Bronchial epithelial cell (primary cell): ENCODE data around the gene FLYWCH1. TPM values are rescaled to one million over a fixed set of nuclear protein-coding genes. Genes with fewer than 3 reads are reported as not detected.

Experiments used
- DNase-seq: peaks from one replicate; pipeline ENCODE4 v3.0.0-alpha.2; 2010; ENCODE audit warnings: low read depth
- FAIRE-seq: peaks from 2 replicates; lab custom pipeline; 2011; peaks lifted over from hg19 to GRCh38; lab: Jason Lieb, UNC
- H3K27me3 ChIP-seq: 2 replicates; pipeline ENCODE4 v1.5.1; 2011; ENCODE audit warnings: low read length; ENCODE audit not compliant: control insufficient read depth, insufficient read depth
- H3K36me3 ChIP-seq: 2 replicates; pipeline ENCODE4 v1.5.1; 2011; ENCODE audit warnings: low read length; ENCODE audit not compliant: control insufficient read depth, insufficient read depth
- H3K4me3 ChIP-seq: 2 replicates; pipeline ENCODE4 v1.5.1; 2011; ENCODE audit warnings: mild to moderate bottlenecking, low read depth, low read length, control low read depth
- total RNA-seq: library from RNA; depleted of rRNA; stranded (reverse); fragments of >200 nt; gene quantifications from 2 replicates; pipeline ENCODE4 v1.2.1, GENCODE V29; 2014
- TF ChIP-seq, protein P1 (sequence below): IDR thresholded peaks from 2 replicates; pipeline ENCODE4 v1.5.1; 2011; ENCODE audit warnings: mild to moderate bottlenecking, moderate library complexity, low read length, control low read depth, inconsistent platforms; ENCODE audit not compliant: insufficient read depth, severe bottlenecking

FLYWCH1 gene
- total RNA-seq, 1 donor from 2014 or later, result 41.9 TPM

DNA sequence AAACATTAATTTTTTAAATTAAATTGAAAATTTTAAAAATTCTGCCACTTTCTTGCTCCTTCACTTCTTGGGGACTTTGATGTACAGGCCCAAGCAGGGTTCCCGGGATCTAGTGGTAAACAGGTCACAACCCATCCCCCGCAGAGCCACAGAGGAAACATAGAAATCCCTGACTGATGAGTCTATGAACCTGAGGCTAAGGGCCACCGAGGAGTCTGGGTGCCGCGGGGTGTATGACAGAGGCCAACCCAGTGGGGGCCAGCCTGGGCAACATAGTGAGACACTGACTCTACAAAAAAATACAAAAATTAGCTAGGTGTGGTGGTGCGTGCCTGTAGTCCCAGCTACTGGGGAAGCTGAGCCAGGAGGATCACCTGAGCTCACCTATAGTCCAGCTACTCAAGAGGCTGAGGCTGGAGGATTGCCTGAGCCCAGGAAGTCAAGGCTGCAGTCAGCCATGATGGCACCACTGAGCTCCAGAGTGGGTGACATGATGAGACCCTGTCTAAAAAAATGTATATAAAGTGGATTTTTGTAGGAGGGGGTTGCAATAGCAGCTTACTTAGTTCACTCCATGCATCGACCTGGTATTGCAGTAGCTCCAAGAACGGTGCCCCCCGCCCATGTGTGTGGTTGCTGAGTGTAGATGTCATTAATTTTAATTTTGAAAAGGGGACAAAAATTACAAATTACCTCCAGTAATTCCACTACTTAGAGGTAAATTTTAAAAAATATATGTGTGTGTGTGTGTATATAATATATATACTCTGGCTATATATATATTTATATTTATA lies 9.2 kb upstream of the FLYWCH1 start:
- peaks cover 3% of the 10 kb centered on the region for H3K36me3 ChIP-seq
- no peak for FAIRE-seq
- no peak overlapping the region for H3K4me3 ChIP-seq
- TF ChIP-seq, protein P1, sequence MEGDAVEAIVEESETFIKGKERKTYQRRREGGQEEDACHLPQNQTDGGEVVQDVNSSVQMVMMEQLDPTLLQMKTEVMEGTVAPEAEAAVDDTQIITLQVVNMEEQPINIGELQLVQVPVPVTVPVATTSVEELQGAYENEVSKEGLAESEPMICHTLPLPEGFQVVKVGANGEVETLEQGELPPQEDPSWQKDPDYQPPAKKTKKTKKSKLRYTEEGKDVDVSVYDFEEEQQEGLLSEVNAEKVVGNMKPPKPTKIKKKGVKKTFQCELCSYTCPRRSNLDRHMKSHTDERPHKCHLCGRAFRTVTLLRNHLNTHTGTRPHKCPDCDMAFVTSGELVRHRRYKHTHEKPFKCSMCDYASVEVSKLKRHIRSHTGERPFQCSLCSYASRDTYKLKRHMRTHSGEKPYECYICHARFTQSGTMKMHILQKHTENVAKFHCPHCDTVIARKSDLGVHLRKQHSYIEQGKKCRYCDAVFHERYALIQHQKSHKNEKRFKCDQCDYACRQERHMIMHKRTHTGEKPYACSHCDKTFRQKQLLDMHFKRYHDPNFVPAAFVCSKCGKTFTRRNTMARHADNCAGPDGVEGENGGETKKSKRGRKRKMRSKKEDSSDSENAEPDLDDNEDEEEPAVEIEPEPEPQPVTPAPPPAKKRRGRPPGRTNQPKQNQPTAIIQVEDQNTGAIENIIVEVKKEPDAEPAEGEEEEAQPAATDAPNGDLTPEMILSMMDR, result no peak
- no peak for DNase-seq
- no peaks in the 10 kb centered on the region for H3K27me3 ChIP-seq

DNA sequence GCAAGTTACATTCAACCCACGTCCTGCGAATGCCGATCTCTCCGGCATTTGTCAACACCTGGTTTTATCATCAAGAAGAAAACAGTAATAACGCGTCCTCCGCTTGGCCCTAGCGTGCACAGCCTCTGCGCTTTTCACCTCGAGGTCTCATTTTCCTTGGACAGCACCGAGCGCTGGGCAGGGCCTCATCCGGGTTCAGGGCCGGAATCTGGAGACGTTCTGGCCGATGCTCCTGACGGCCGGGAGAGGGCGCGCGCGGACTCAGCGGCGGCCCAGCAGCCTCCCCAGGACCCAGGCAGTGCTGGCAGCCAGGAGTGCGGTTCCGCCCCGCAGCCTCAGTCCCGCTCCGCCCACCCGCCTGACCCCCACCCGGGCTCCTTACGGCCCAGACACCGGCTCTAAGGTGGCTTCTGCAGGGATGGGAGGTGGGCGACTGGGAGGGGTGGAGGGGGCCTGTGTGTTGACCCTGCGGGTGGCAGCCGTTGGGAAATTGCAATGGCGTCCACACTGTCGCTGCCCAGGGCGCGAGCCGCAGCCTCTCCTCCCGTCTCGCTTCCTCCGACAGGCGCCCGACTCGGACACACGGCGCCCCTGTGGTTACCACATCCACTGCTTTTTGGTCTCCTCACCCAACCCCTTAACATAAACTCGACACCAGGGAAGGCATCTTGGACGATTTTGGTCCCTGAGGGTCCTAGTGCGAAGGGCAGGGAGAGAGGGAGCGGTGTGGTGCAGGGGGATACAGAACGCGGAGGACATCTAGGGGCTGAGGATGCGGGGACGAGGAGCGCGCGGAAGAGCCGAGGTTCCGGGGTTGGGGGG lies 7.4 kb upstream of the FLYWCH1 start:
- H3K36me3 ChIP-seq, result peaks cover 2% of the 10 kb centered on the region
- no peak for FAIRE-seq
- TF ChIP-seq, protein P1, result peak; percentile 95
- peak; percentile 56 for DNase-seq
- no peaks in the 10 kb centered on the region for H3K27me3 ChIP-seq
- H3K4me3 ChIP-seq, result peak overlapping the region; percentile 62

DNA sequence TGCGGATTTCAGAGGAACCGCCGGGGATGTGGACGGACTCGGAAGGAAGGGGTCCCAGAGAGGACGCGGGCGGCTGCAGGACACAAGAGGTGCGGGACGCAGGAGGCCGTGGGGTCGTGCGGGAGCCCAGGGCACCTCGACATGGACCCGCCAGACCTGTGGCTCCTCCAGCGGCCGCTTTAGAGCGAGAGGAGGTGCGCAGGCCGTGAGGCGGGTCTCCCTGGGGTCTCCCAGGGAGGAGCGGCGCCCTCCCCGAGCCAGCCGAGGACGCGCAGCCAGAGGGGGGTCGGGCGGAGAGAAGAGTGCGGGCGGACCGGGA lies 6.8 kb upstream of the FLYWCH1 start:
- FAIRE-seq (no peak), DNase-seq (no peak)
- peak overlapping the region; percentile 62 for H3K4me3 ChIP-seq
- no peaks in the 10 kb centered on the region for H3K27me3 ChIP-seq
- TF ChIP-seq, protein P1, result no peak
- H3K36me3 ChIP-seq, result no peaks in the 10 kb centered on the region

DNA sequence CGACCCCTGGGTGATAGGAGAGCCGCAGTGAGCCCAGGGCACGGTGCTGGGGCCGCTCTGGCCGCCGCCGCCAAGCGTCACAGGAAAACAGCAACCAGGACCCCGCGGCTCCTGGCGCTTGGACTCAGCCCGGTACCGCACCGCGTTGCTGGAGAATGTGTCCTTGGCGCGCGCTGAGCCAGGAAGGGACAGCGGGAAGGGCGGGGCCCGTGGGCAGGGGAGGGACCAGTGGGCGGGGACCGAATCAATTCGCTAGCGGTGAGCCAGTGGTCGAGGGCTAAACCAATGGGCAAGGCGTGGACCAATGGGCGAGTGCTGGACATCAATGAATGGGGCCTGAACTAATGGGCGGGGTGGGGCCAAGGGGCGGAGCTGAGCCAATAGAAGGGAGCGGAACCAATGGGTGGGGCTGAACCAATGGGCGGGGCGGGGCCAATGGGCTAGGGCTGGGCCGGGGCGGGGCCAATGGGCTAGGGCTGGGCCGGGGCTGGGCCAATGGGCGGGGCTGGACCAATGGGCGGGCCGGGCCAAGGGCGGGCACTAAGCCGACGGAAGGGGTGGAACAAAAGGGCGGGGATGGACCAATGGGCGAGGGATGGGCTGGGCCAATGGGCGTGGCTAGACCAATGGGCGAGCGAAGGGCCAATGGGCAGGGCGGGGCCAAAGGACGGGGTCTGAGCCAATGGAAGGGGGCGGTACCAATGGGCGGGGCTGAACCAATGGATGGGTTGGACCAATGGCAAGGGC lies 6.3 kb upstream of the FLYWCH1 start:
- TF ChIP-seq, protein P1, result no peak
- H3K36me3 ChIP-seq, result no peaks in the 10 kb centered on the region
- FAIRE-seq, result peak; percentile 52
- DNase-seq, result peak; percentile 95
- H3K4me3 ChIP-seq, result peak overlapping the region; percentile 62
- no peaks in the 10 kb centered on the region for H3K27me3 ChIP-seq

DNA sequence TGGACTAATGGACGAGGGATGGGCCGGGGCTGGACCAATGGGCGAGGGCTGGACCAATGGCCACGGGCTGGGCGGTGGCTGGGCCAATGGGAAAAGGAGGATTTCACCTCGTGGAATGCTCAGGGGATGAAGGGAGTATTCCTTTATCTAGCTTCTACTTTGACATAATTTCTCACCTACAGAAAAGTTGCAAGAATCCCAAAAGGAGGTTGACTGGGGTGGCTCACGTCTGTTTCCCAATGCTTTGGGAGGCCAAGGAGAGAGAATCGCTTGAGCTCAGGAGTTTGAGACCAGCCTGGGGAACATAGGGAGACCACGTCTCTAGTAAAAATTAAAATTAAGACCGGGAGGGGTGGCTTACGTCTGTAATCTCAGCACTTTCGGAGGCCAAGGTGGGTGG lies 5.7 kb upstream of the FLYWCH1 start:
- no peak for DNase-seq
- no peak overlapping the region for H3K4me3 ChIP-seq
- TF ChIP-seq, protein P1, result no peak
- no peaks in the 10 kb centered on the region for H3K36me3 ChIP-seq
- H3K27me3 ChIP-seq, result no peaks in the 10 kb centered on the region
- FAIRE-seq, result no peak
